OCI-LY1 (cell line): Measurements from ENCODE around the gene CYP2W1.

Source experiments
- H2AFZ ChIP-seq: fragments of 200-600 bp; sonication (generic), shearing (Covaris generic); 2 replicates; pipeline ENCODE4 v1.6.0; 2014; ENCODE audit warnings: antibody characterized with exemption, mild to moderate bottlenecking, low read length
- H3F3A ChIP-seq: fragments of 200-600 bp; sonication (generic), shearing (Covaris generic); 2 replicates; pipeline ENCODE4 v1.6.0; 2014; ENCODE audit warnings: mild to moderate bottlenecking, antibody characterized with exemption, low read length, moderate library complexity; ENCODE audit not compliant: insufficient read depth
- H3K27ac ChIP-seq: fragments of 200-600 bp; sonication (generic); 2 replicates; pipeline ENCODE4 v1.5.1; 2014; ENCODE audit warnings: low read length, mixed run types, mild to moderate bottlenecking, low read depth; ENCODE audit not compliant: poor library complexity, severe bottlenecking
- H3K27me3 ChIP-seq: fragments of 200-600 bp; sonication (generic); 2 replicates; pipeline ENCODE4 v1.6.0; 2014; ENCODE audit warnings: antibody characterized with exemption, mild to moderate bottlenecking, low read length, moderate library complexity; ENCODE audit not compliant: insufficient read depth
- H3K36me3 ChIP-seq: fragments of 200-600 bp; sonication (generic); 2 replicates; pipeline ENCODE4 v1.6.1; 2014; ENCODE audit warnings: mild to moderate bottlenecking, antibody characterized with exemption, low read length, moderate library complexity, mixed read lengths; ENCODE audit not compliant: insufficient read depth
- H3K4me1 ChIP-seq: fragments of 200-600 bp; sonication (generic); 2 replicates; pipeline ENCODE4 v1.5.1; 2014; ENCODE audit warnings: mild to moderate bottlenecking, low read length, moderate library complexity; ENCODE audit not compliant: insufficient read depth, severe bottlenecking
- H3K4me2 ChIP-seq: fragments of 200-600 bp; sonication (generic), shearing (Covaris generic); 2 replicates; pipeline ENCODE4 v1.6.1; 2014; ENCODE audit warnings: low read length
- H3K4me3 ChIP-seq: fragments of 200-600 bp; sonication (generic); 2 replicates; pipeline ENCODE4 v1.5.1; 2014; ENCODE audit warnings: low read length, low read depth, mild to moderate bottlenecking, mixed read lengths; ENCODE audit not compliant: poor library complexity, severe bottlenecking
- H3K79me2 ChIP-seq: fragments of 200-600 bp; shearing (Covaris generic); 2 replicates; pipeline ENCODE4 v1.6.1; 2016; ENCODE audit warnings: mixed run types, low read length, mixed read lengths; ENCODE audit not compliant: insufficient read depth
- H3K9ac ChIP-seq: fragments of 200-600 bp; sonication (generic), shearing (Covaris generic); 2 replicates; pipeline ENCODE4 v1.6.1; 2014; ENCODE audit warnings: mild to moderate bottlenecking, low read length, mixed read lengths
- H3K9me2 ChIP-seq: fragments of 200-600 bp; sonication (generic), shearing (Covaris generic); 2 replicates; pipeline ENCODE4 v1.6.1; 2014; ENCODE audit warnings: low read depth, mild to moderate bottlenecking, low read length, mixed read lengths
- H3K9me3 ChIP-seq: fragments of 200-600 bp; shearing (Covaris generic); 2 replicates; pipeline ENCODE4 v1.6.1; 2014; ENCODE audit warnings: low read length, mixed read lengths
- H4K20me1 ChIP-seq: fragments of 200-600 bp; sonication (generic), shearing (Covaris generic); 2 replicates; pipeline ENCODE4 v1.6.0; 2016; ENCODE audit warnings: mild to moderate bottlenecking, low read length; ENCODE audit not compliant: insufficient read depth
- CTCF ChIP-seq: fragments of 200-600 bp; sonication (generic), shearing (Covaris generic); IDR thresholded peaks from 2 replicates; pipeline ENCODE4 v1.5.1; 2017; ENCODE audit warnings: mild to moderate bottlenecking, antibody characterized with exemption, low read length, moderate library complexity, mixed read lengths
- EZH2 ChIP-seq: fragments of 200-600 bp; sonication (generic), shearing (Covaris generic); IDR thresholded peaks from 2 replicates; pipeline ENCODE4 v1.8.0; 2017; ENCODE audit warnings: borderline replicate concordance, mixed run types, mild to moderate bottlenecking, antibody characterized with exemption, low read length, moderate library complexity, mixed read lengths

The CYP2W1 gene

GRCh38 chr7:1011297-1012003 lies 28.5 kb downstream of the CYP2W1 start:
- Histone ChIP-seq H3K79me2 (no peaks in the 10 kb centered on the region), H3K4me3 (no peak overlapping the region), H3K27ac (no peak overlapping the region), H3K4me2 (no peak overlapping the region), H3F3A (no peaks in the 10 kb centered on the region), H3K36me3 (peaks cover 18% of the 10 kb centered on the region; the same call in 1 of the 2 replicates), H2AFZ (no peak overlapping the region), H3K27me3 (no peaks in the 10 kb centered on the region), H3K4me1 (peaks cover 16% of the 10 kb centered on the region), H3K9me3 (no peaks in the 10 kb centered on the region), H4K20me1 (no peaks in the 10 kb centered on the region), H3K9ac (no peak overlapping the region), H3K9me2 (no peaks in the 10 kb centered on the region)
- TF ChIP-seq CTCF = no peak
- no peak for TF ChIP-seq EZH2

GRCh38 chr7:1012004-1012715 lies 29.2 kb downstream of the CYP2W1 start:
- no peak overlapping the region for H3K4me3 ChIP-seq
- H3K9ac ChIP-seq = no peak overlapping the region
- H3K4me2 ChIP-seq = no peak overlapping the region

GRCh38 chr7:1012716-1013095 lies 29.7 kb downstream of the CYP2W1 start:
- H3K9me2 ChIP-seq = no peaks in the 10 kb centered on the region
- H3K27ac ChIP-seq = no peak overlapping the region
- H3K4me2 ChIP-seq = no peak overlapping the region
- TF ChIP-seq EZH2 (no peak), CTCF (no peak)
- H3F3A ChIP-seq = no peaks in the 10 kb centered on the region
- H3K4me1 ChIP-seq = peaks cover 16% of the 10 kb centered on the region
- H4K20me1 ChIP-seq = no peaks in the 10 kb centered on the region
- no peak overlapping the region for H3K4me3 ChIP-seq
- H3K9me3 ChIP-seq = no peaks in the 10 kb centered on the region
- no peaks in the 10 kb centered on the region for H3K27me3 ChIP-seq
- no peak overlapping the region for H3K9ac ChIP-seq
- H2AFZ ChIP-seq = no peak overlapping the region
- peaks cover 10% of the 10 kb centered on the region; the same call in 1 of the 2 replicates for H3K36me3 ChIP-seq
- H3K79me2 ChIP-seq = no peaks in the 10 kb centered on the region

More at GRCh38 chr7:1012004-1012715, 29.2 kb downstream of the CYP2W1 start:
- Histone ChIP-seq H3K4me1 (peaks cover 16% of the 10 kb centered on the region), H3K9me2 (no peaks in the 10 kb centered on the region), H3K79me2 (no peaks in the 10 kb centered on the region), H3K27me3 (no peaks in the 10 kb centered on the region), H3F3A (no peaks in the 10 kb centered on the region), H2AFZ (no peak overlapping the region), H3K36me3 (peaks cover 12% of the 10 kb centered on the region; the same call in 1 of the 2 replicates), H3K27ac (no peak overlapping the region), H3K9me3 (no peaks in the 10 kb centered on the region), H4K20me1 (no peaks in the 10 kb centered on the region)
- no peak for TF ChIP-seq EZH2
- no peak for TF ChIP-seq CTCF
